KMS-11 (cell line): ENCODE data around the gene PSMD13.
"Not testable (repeated sequence)": the region's sequence is repeated elsewhere in the genome, so short reads cannot be mapped to it uniquely, and the experiment has no call there.

Experiments used
- H2AFZ ChIP-seq: fragments of 200-600 bp; sonication (generic); 2 replicates; pipeline ENCODE4 v1.6.1; 2016; ENCODE audit warnings: antibody characterized with exemption, mixed run types, low read depth
- H3K27ac ChIP-seq: fragments of 200-600 bp; sonication (generic); 2 replicates; pipeline ENCODE4 v1.6.1; 2016; ENCODE audit warnings: mild to moderate bottlenecking, mixed run types
- H3K27me3 ChIP-seq: fragments of 200-600 bp; sonication (generic); 2 replicates; pipeline ENCODE4 v1.6.1; 2017; ENCODE audit warnings: mild to moderate bottlenecking, low read depth, mixed run types, moderate library complexity; ENCODE audit not compliant: insufficient read depth
- H3K36me3 ChIP-seq: fragments of 200-600 bp; sonication (generic); 2 replicates; pipeline ENCODE4 v1.6.1; 2017; ENCODE audit warnings: mild to moderate bottlenecking, mixed run types; ENCODE audit not compliant: insufficient read depth
- H3K4me1 ChIP-seq: fragments of 200-600 bp; sonication (generic); 2 replicates; pipeline ENCODE4 v1.6.1; 2016; ENCODE audit warnings: mild to moderate bottlenecking, low read depth, mixed run types; ENCODE audit not compliant: poor library complexity, severe bottlenecking
- H3K4me2 ChIP-seq: fragments of 200-600 bp; sonication (generic); 2 replicates; pipeline ENCODE4 v1.7.0; 2016; ENCODE audit warnings: mild to moderate bottlenecking, mixed run types
- H3K4me3 ChIP-seq: fragments of 200-600 bp; sonication (generic); IDR thresholded peaks from 2 replicates; pipeline ENCODE4 v1.6.1; 2017; ENCODE audit warnings: low read depth, low read length, mixed read lengths; ENCODE audit not compliant: insufficient read depth
- H3K79me2 ChIP-seq: fragments of 200-600 bp; sonication (generic); 2 replicates; pipeline ENCODE4 v1.6.1; 2016; ENCODE audit warnings: low read depth, mixed run types; ENCODE audit not compliant: insufficient read depth
- H3K9ac ChIP-seq: fragments of 200-600 bp; sonication (generic); 2 replicates; pipeline ENCODE4 v1.6.1; 2016; ENCODE audit warnings: mild to moderate bottlenecking, mixed run types
- H4K20me1 ChIP-seq: fragments of 200-600 bp; sonication (generic); 2 replicates; pipeline ENCODE4 v1.6.1; 2016; ENCODE audit warnings: mild to moderate bottlenecking, mixed run types; ENCODE audit not compliant: insufficient read depth
- CTCF ChIP-seq: fragments of 200-600 bp; sonication (generic); conservative IDR thresholded peaks from 2 replicates; pipeline ENCODE4 v1.6.1; 2017; ENCODE audit warnings: low read depth, mild to moderate bottlenecking, antibody characterized with exemption, low read length, moderate library complexity, mixed read lengths

The PSMD13 gene

GRCh38 chr11:232783-233565 is 3.8 kb upstream of the PSMD13 start:
- Histone ChIP-seq H3K4me2 (no peak overlapping the region), H3K4me1 (peaks cover 12% of the 10 kb centered on the region), H3K9ac (no peak overlapping the region), H3K27me3 (no peaks in the 10 kb centered on the region), H4K20me1 (no peaks in the 10 kb centered on the region), H3K36me3 (no peaks in the 10 kb centered on the region), H3K4me3 (no peak overlapping the region), H2AFZ (no peak overlapping the region), H3K27ac (no peak overlapping the region), H3K79me2 (peaks cover 12% of the 10 kb centered on the region)
- no peak for TF ChIP-seq CTCF

- Histone ChIP-seq H3K4me3 (no peak overlapping the region), H3K9ac (no peak overlapping the region), H3K4me2 (peak overlapping the region; percentile 55), H3K79me2 (peaks cover 32% of the 10 kb centered on the region), H3K4me1 (peaks cover 26% of the 10 kb centered on the region), H3K27ac (no peak overlapping the region), H3K27me3 (no peaks in the 10 kb centered on the region), H2AFZ (no peak overlapping the region), H3K36me3 (no peaks in the 10 kb centered on the region), H4K20me1 (no peaks in the 10 kb centered on the region)
- TF ChIP-seq CTCF = no peak
Measured at GRCh38 chr11:235180-235579, 1.6 kb upstream of the PSMD13 start.

- H3K4me2 ChIP-seq = peak overlapping the region; percentile 55
- H3K4me3 ChIP-seq = no peak overlapping the region
- no peaks in the 10 kb centered on the region for H3K36me3 ChIP-seq
- H4K20me1 ChIP-seq = no peaks in the 10 kb centered on the region
- H3K4me1 ChIP-seq = peaks cover 26% of the 10 kb centered on the region
- peaks cover 36% of the 10 kb centered on the region for H3K79me2 ChIP-seq
- H3K9ac ChIP-seq = peak overlapping the region; percentile 40; the same call in 1 of the 2 replicates
- TF ChIP-seq CTCF = no peak
- H3K27ac ChIP-seq = no peak overlapping the region
- H3K27me3 ChIP-seq = no peaks in the 10 kb centered on the region
- H2AFZ ChIP-seq = peak overlapping the region; percentile 85
Measured at GRCh38 chr11:235609-235996, 1.2 kb upstream of the PSMD13 start.

GRCh38 chr11:235997-236773 is 591 bp upstream of the PSMD13 start, which contains the start of gene SIRT3:
TSS of gene SIRT3 (minus strand) at chr11:236342. CDS start at chr11:236328, 14 bp downstream.
- H3K27ac ChIP-seq = peak within 1 kb of the TSS; percentile 65
- H3K4me3 ChIP-seq = peak within 1 kb of the TSS; percentile 38
- no peaks in the 10 kb centered on the region for H4K20me1 ChIP-seq
- H3K9ac ChIP-seq = peak within 1 kb of the TSS; percentile 80
- peak; percentile 33; the same call in 1 of the 2 replicates for TF ChIP-seq CTCF
- peak within 1 kb of the TSS; percentile 93 for H2AFZ ChIP-seq
- no peaks in the 10 kb centered on the region for H3K27me3 ChIP-seq
- no peaks in the 10 kb centered on the region for H3K36me3 ChIP-seq
- H3K4me2 ChIP-seq = peak within 1 kb of the TSS; percentile 88
- H3K4me1 ChIP-seq = peaks cover 26% of the 10 kb centered on the region
- H3K79me2 ChIP-seq = peaks cover 39% of the 10 kb centered on the region

- Histone ChIP-seq H3K4me1 (peaks cover 26% of the 10 kb centered on the region), H3K4me2 (peak overlapping the region; percentile 88), H3K79me2 (peaks cover 45% of the 10 kb centered on the region)
- not testable (repeated sequence) for H3K4me3 ChIP-seq, H2AFZ ChIP-seq, H3K9ac ChIP-seq, H3K27ac ChIP-seq, H3K36me3 ChIP-seq, H3K27me3 ChIP-seq, H4K20me1 ChIP-seq
Measured at GRCh38 chr11:238346-238745, 1.6 kb downstream of the PSMD13 start.
